Measurements from ENCODE around the gene DCTPP1. TPM values are rescaled to one million over a fixed set of nuclear protein-coding genes. Genes with fewer than 3 reads are reported as not detected.
A peak's percentile ranks its signal among the peaks of the same experiment; 100 is the strongest.

The DCTPP1 gene
- total and polyA plus RNA-seq, 9 of the 15 experiments (the other 6 are each of a cell fraction or from before 2014, with no cell fraction given) = 45.0 to 132 (median 80.6) TPM

- no peak for TF ChIP-seq ZNF347 (CRISPR knock-in tag; IDR thresholded peaks at IDR 0.05; ENCODE audit: low read depth)
- TF ChIP-seq PRDM10 (IDR thresholded peaks at IDR 0.05; ENCODE audit: partially characterized antibody) = peak; percentile 80
- TF ChIP-seq TAF15 (IDR thresholded peaks at IDR 0.05; ENCODE audit: low read depth, low read length) = no peak
- no peak for TF ChIP-seq ZNF282 (CRISPR knock-in tag; IDR thresholded peaks at IDR 0.05)
- peak; percentile 77 for TF ChIP-seq ELF1 (tag; IDR thresholded peaks at IDR 0.05)
- TF ChIP-seq ZNF184 (CRISPR knock-in tag; IDR thresholded peaks at IDR 0.05) = no peak
- no peak for TF ChIP-seq CGGBP1 (CRISPR knock-in tag; IDR thresholded peaks at IDR 0.05)
- no peak for TF ChIP-seq ETS1 (conservative IDR thresholded peaks at IDR 0.05; ENCODE audit: control insufficient read depth, low read depth, low read length)
- peak in 1 of 2 experiments; percentile 97; a peak in 2 of 4 replicates for TF ChIP-seq HDAC1 (IDR thresholded peaks at IDR 0.05)
- peak; percentile 85 to 87 for TF ChIP-seq RAD21 (CRISPR knock-in tag; conservative IDR thresholded peaks at IDR 0.05 in 1 of 2, IDR thresholded peaks at IDR 0.05 in 1 of 2)
- TF ChIP-seq FOXJ3 (CRISPR knock-in tag; IDR thresholded peaks at IDR 0.05) = no peak
- no peak for TF ChIP-seq C11orf30 (IDR thresholded peaks at IDR 0.05; ENCODE audit: low read depth)
- no peak for TF ChIP-seq POLR3A (IDR thresholded peaks at IDR 0.05; ENCODE audit: borderline replicate concordance, extremely low read depth, insufficient read depth, insufficient read length)
- TF ChIP-seq KHSRP (IDR thresholded peaks at IDR 0.05) = no peak
- 0 out of 4 replicates have a peak, but pooled peaks of 1 of the 2 experiments have one; percentile 10 for TF ChIP-seq MLX (CRISPR knock-in tag; conservative IDR thresholded peaks at IDR 0.05)
- peak; percentile 94 for TF ChIP-seq EP400 (IDR thresholded peaks at IDR 0.05)
- TF ChIP-seq ZBTB17 (CRISPR knock-in tag; IDR thresholded peaks at IDR 0.05) = 0 out of 2 replicates have a peak, but pooled peaks have one; percentile 31
- no peak for TF ChIP-seq BACH1 (tag; IDR thresholded peaks at IDR 0.05)
- no peak for TF ChIP-seq GABPB2 (CRISPR knock-in tag; conservative IDR thresholded peaks at IDR 0.05)
- TF ChIP-seq ZNF12 (CRISPR knock-in tag; IDR thresholded peaks at IDR 0.05) = no peak
- TF ChIP-seq LARP7 (IDR thresholded peaks at IDR 0.05) = no peak
- TF ChIP-seq ZNF444 (CRISPR knock-in tag; IDR thresholded peaks at IDR 0.05) = no peak
- no peak for TF ChIP-seq EZH2 (IDR thresholded peaks at IDR 0.05; ENCODE audit: borderline replicate concordance, low read depth, low read length)
Measured at GRCh38 chr16:30429678-30430427, at the start of gene DCTPP1 (continued).

Data from K562 (cell line).